Ammon's horn (tissue), 1 donor: Measurements from ENCODE around the gene CDC42EP3.

ENCODE experiments used
- DNase-seq: peaks from one replicate; pipeline ENCODE4 v3.0.0-alpha.2; 2016; ENCODE audit warnings: low spot score

The CDC42EP3 gene

GRCh38 chr2:37683921-37684780 lies 12.7 kb upstream of the CDC42EP3 start:
- DNase-seq: no peak

- no peak for DNase-seq
These were observed 11.8 kb upstream of the CDC42EP3 start for GRCh38 chr2:37683241-37683640.

GRCh38 chr2:37682473-37682872 lies 11.0 kb upstream of the CDC42EP3 start:
- no peak for DNase-seq

GRCh38 chr2:37681587-37681986 lies 10.1 kb upstream of the CDC42EP3 start:
- no peak for DNase-seq

- no peak for DNase-seq
These were observed 7.7 kb upstream of the CDC42EP3 start for GRCh38 chr2:37679072-37679695.

GRCh38 chr2:37676274-37676673 lies 4.8 kb upstream of the CDC42EP3 start:
- DNase-seq: no peak

GRCh38 chr2:37674946-37675345 lies 3.5 kb upstream of the CDC42EP3 start:
- no peak for DNase-seq

GRCh38 chr2:37672870-37673184 lies 1.4 kb upstream of the CDC42EP3 start:
- DNase-seq: no peak

- DNase-seq: peak; percentile 51
These were observed 845 bp upstream of the CDC42EP3 start for GRCh38 chr2:37672104-37672869.

GRCh38 chr2:37671816-37672103 lies 318 bp upstream of the CDC42EP3 start:
- DNase-seq: no peak

- no peak for DNase-seq
These were observed 949 bp downstream of the CDC42EP3 start for GRCh38 chr2:37670378-37671008.

GRCh38 chr2:37669446-37669845 lies 2.0 kb downstream of the CDC42EP3 start:
- no peak for DNase-seq

GRCh38 chr2:37667704-37668103 lies 3.7 kb downstream of the CDC42EP3 start:
- no peak for DNase-seq

GRCh38 chr2:37666772-37667171 lies 4.7 kb downstream of the CDC42EP3 start:
- DNase-seq: no peak

GRCh38 chr2:37665604-37666362 lies 5.7 kb downstream of the CDC42EP3 start:
- no peak for DNase-seq

GRCh38 chr2:37665043-37665442 lies 6.4 kb downstream of the CDC42EP3 start:
- DNase-seq: no peak

- peak; percentile 26 for DNase-seq
These were observed 7.2 kb downstream of the CDC42EP3 start for GRCh38 chr2:37664231-37664643.

GRCh38 chr2:37663390-37663789 lies 8.1 kb downstream of the CDC42EP3 start:
- DNase-seq: no peak

- no peak for DNase-seq
These were observed 11.7 kb downstream of the CDC42EP3 start for GRCh38 chr2:37659723-37660122.

- DNase-seq: no peak
These were observed 12.8 kb downstream of the CDC42EP3 start for GRCh38 chr2:37658682-37659081.

- DNase-seq: no peak
These were observed 14.0 kb downstream of the CDC42EP3 start for GRCh38 chr2:37657471-37657870.
